ENCODE measurements around the gene MCC. TPM values are rescaled to one million over a fixed set of nuclear protein-coding genes. Genes with fewer than 3 reads are reported as not detected.
A peak's percentile ranks its signal among the peaks of the same experiment; 100 is the strongest.

MCC gene
- total and polyA plus RNA-seq, 2 donors (not counting 1 experiment from before 2014, with no cell fraction given): 3.2 to 41.3 TPM

DNA sequence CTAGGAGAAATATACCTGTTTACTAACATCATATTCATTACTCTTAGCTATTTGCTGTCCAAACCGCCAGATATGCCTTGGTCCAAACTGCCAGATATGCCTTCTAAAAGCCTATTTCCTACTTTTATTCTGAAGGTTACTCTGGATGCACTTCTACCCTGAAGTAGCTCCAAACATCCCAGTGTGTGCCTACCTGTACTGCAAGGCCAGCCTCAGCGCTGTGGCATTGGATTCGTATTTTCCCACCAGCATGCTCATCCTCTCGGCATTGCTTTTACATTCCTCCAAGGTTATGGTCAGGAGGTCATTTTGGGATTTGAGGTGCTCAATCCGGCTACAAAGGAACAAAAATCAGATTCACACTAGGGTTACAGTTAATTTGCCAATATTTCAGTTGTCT, 417.4 kb downstream of the MCC start:
- Histone ChIP-seq H3K4me1 (ENCODE audit: control insufficient read depth, extremely low read depth, insufficient read depth, low read length) (peaks cover 5% of the 10 kb centered on the region), H3K4me2 (ENCODE audit: extremely low read depth, insufficient read depth, low read length) (no peak overlapping the region), H3K27ac (ENCODE audit: insufficient read depth, low read length) (no peak overlapping the region), H3K36me3 (ENCODE audit: control insufficient read depth, insufficient read depth, low read length) (no peaks in the 10 kb centered on the region), H3K79me2 (ENCODE audit: control insufficient read depth, insufficient read depth, low read length) (no peaks in the 10 kb centered on the region), H3K9me3 (ENCODE audit: control insufficient read depth, insufficient read depth, low read depth, low read length) (no peaks in the 10 kb centered on the region), H3K27me3 (ENCODE audit: control insufficient read depth, insufficient read depth, low read length) (no peaks in the 10 kb centered on the region), H4K20me1 (ENCODE audit: control insufficient read depth, extremely low read depth, insufficient read depth, low read length) (no peaks in the 10 kb centered on the region), H3K4me3 (replicated peaks in 1 of 4; ENCODE audit: control extremely low read depth in 1 of 4, insufficient read depth in 1 of 4, low read depth in 3 of 4, low read length in 4 of 4) (no peak overlapping the region), H3K9ac (ENCODE audit: insufficient read depth, low read length) (no peak overlapping the region), H2AFZ (ENCODE audit: low read length) (no peak overlapping the region)
- TF ChIP-seq, protein P1, sequence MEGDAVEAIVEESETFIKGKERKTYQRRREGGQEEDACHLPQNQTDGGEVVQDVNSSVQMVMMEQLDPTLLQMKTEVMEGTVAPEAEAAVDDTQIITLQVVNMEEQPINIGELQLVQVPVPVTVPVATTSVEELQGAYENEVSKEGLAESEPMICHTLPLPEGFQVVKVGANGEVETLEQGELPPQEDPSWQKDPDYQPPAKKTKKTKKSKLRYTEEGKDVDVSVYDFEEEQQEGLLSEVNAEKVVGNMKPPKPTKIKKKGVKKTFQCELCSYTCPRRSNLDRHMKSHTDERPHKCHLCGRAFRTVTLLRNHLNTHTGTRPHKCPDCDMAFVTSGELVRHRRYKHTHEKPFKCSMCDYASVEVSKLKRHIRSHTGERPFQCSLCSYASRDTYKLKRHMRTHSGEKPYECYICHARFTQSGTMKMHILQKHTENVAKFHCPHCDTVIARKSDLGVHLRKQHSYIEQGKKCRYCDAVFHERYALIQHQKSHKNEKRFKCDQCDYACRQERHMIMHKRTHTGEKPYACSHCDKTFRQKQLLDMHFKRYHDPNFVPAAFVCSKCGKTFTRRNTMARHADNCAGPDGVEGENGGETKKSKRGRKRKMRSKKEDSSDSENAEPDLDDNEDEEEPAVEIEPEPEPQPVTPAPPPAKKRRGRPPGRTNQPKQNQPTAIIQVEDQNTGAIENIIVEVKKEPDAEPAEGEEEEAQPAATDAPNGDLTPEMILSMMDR (conservative IDR thresholded peaks at IDR 0.05 in 1 of 2, IDR thresholded peaks at IDR 0.05 in 1 of 2; ENCODE audit: low read depth in 1 of 2, low read length in 2 of 2): no peak
- TF ChIP-seq EZH2 (IDR thresholded peaks at IDR 0.05; ENCODE audit: low read length, missing control alignments): no peak
- DNase-seq (ENCODE audit: low read depth in 2 of 2): no peak

DNA sequence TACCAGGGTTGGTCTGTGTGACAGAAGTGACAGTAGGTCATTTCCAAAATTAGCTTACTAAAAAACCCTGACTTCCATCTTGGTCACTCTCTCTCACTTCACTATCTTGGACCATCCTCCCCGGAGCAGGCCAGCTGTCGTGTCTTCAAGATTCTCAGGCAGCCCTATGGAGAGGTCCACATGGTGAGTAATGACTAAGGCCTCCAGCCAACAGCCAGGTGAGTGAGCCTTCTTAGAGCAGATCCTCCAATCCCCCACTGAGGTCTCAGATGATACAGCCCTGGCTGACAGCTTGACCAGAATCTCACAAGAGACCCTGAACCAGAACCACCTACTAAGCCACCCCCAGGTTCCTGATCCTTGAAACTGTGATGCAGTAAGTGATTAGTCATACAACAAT, 419.7 kb downstream of the MCC start:
- Histone ChIP-seq H3K4me2 (ENCODE audit: extremely low read depth, insufficient read depth, low read length) (no peak overlapping the region), H4K20me1 (ENCODE audit: control insufficient read depth, extremely low read depth, insufficient read depth, low read length) (no peaks in the 10 kb centered on the region), H3K9ac (ENCODE audit: insufficient read depth, low read length) (no peak overlapping the region), H3K36me3 (ENCODE audit: control insufficient read depth, insufficient read depth, low read length) (no peaks in the 10 kb centered on the region), H3K27ac (ENCODE audit: insufficient read depth, low read length) (peak overlapping the region; percentile 24), H3K4me3 (replicated peaks in 1 of 4; ENCODE audit: control extremely low read depth in 1 of 4, insufficient read depth in 1 of 4, low read depth in 3 of 4, low read length in 4 of 4) (no peak overlapping the region), H3K9me3 (ENCODE audit: control insufficient read depth, insufficient read depth, low read depth, low read length) (no peaks in the 10 kb centered on the region), H3K79me2 (ENCODE audit: control insufficient read depth, insufficient read depth, low read length) (no peaks in the 10 kb centered on the region), H2AFZ (ENCODE audit: low read length) (no peak overlapping the region), H3K4me1 (ENCODE audit: control insufficient read depth, extremely low read depth, insufficient read depth, low read length) (peaks cover 5% of the 10 kb centered on the region), H3K27me3 (ENCODE audit: control insufficient read depth, insufficient read depth, low read length) (no peaks in the 10 kb centered on the region)
- no peak for TF ChIP-seq EZH2 (IDR thresholded peaks at IDR 0.05; ENCODE audit: low read length, missing control alignments)
- TF ChIP-seq, protein P1 (conservative IDR thresholded peaks at IDR 0.05 in 1 of 2, IDR thresholded peaks at IDR 0.05 in 1 of 2; ENCODE audit: low read depth in 1 of 2, low read length in 2 of 2): no peak
- peak; percentile 52 to 73 for DNase-seq (ENCODE audit: low read depth in 2 of 2)

DNA sequence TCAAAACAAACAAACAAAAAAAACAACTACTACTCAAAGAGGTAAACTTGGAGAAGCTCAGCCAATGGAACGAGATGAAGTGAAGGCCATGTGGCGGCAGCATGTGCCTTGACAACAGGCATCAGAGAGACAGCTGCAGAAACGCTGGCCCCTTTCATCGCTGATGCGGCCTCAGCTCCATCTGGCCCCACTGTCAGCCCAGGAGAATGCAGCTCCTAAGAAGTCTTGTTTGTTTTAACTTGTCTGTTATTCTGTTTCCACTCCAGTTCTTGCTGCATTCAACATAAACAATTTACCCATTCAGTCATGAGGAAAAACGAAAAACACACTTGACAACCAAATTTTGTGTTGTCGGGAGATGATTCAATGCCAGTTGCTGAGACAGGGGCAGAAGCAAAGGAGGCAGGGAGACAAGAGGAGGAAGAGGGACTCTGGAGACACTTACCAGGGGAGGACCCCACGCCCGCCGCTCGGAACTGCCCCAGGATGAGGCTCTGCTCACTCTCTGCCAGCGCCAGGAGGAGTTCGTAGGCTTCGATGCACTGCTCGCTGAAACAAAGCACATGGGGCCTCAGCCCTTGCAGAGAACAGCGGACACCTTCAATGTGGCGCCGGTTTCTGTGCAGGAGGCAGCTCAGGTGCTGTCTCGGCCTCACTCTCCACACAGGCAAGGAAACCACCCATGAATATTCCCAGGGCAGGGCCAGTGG, 420.5 kb downstream of the MCC start:
- peak; percentile 37 to 94 for DNase-seq (ENCODE audit: low read depth in 2 of 2)
- Histone ChIP-seq H2AFZ (ENCODE audit: low read length) (no peak overlapping the region), H3K27ac (ENCODE audit: insufficient read depth, low read length) (peak overlapping the region; percentile 61), H3K27me3 (ENCODE audit: control insufficient read depth, insufficient read depth, low read length) (no peaks in the 10 kb centered on the region), H3K4me1 (ENCODE audit: control insufficient read depth, extremely low read depth, insufficient read depth, low read length) (peaks cover 5% of the 10 kb centered on the region), H3K36me3 (ENCODE audit: control insufficient read depth, insufficient read depth, low read length) (no peaks in the 10 kb centered on the region), H3K9me3 (ENCODE audit: control insufficient read depth, insufficient read depth, low read depth, low read length) (no peaks in the 10 kb centered on the region), H4K20me1 (ENCODE audit: control insufficient read depth, extremely low read depth, insufficient read depth, low read length) (no peaks in the 10 kb centered on the region), H3K4me2 (ENCODE audit: extremely low read depth, insufficient read depth, low read length) (peak overlapping the region; percentile 8), H3K4me3 (replicated peaks in 1 of 4; ENCODE audit: control extremely low read depth in 1 of 4, insufficient read depth in 1 of 4, low read depth in 3 of 4, low read length in 4 of 4) (no peak overlapping the region), H3K79me2 (ENCODE audit: control insufficient read depth, insufficient read depth, low read length) (no peaks in the 10 kb centered on the region), H3K9ac (ENCODE audit: insufficient read depth, low read length) (no peak overlapping the region)
- TF ChIP-seq, protein P1 (conservative IDR thresholded peaks at IDR 0.05 in 1 of 2, IDR thresholded peaks at IDR 0.05 in 1 of 2; ENCODE audit: low read depth in 1 of 2, low read length in 2 of 2): no peak
- no peak for TF ChIP-seq EZH2 (IDR thresholded peaks at IDR 0.05; ENCODE audit: low read length, missing control alignments)
